ENCODE results near the gene LIG1.

- TF ChIP-seq GATA2 (IDR thresholded peaks at IDR 0.05; ENCODE audit: low read depth, low read length) (no peak), GATA3 (IDR thresholded peaks at IDR 0.05; ENCODE audit: low read depth, low read length) (no peak)
Observed at GRCh38 chr19:48196321-48196763, 26.2 kb upstream of the LIG1 start.
